Activated gamma-delta T cell (primary cell): ENCODE measurements around the gene MALRD1.

ENCODE experiments used
- DNase-seq: peaks from one replicate; lab custom pipeline; 2025; lab: John Stamatoyannopoulos, UW

The MALRD1 gene

GRCh38 chr10:19782430-19783089 lies 734.0 kb downstream of the MALRD1 start:
- no peak for DNase-seq

DNA sequence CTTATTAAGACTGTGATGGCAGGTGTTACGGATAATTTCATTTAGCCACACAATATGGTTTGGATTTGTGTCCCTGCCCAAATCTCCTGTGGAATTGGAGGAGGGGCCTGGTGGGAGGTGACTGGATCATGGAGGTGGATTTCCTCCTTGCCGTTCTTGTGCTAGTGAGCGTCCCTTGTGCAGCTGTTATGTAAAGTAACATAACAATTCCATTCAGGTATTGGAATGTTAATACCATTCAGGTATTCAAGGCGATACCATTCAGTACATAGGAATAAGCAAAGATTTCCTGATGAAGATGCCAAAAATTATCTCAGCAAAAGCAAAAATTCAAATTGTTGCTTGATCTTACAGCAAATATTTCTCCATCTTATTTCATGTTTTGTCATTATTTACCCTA lies 735.1 kb downstream of the MALRD1 start:
- DNase-seq: no peak
